Mucosa of descending colon (tissue), 3 donors: ENCODE results near the gene EGFLAM. TPM values are rescaled to one million over a fixed set of nuclear protein-coding genes. Genes with fewer than 3 reads are reported as not detected.

Experiments used
- ATAC-seq: fragments of 200-7000 bp; cut with Tn5 transposase; one replicate; pipeline ENCODE4 v1.9.1; 2020; ENCODE audit warnings: mild to moderate bottlenecking, moderate library complexity
- DNase-seq, 3 donors: peaks; one replicate each; pipeline ENCODE4 v3.0.0-alpha.2; 2020
- H3K36me3 ChIP-seq: fragments of 200-600 bp; one replicate; pipeline ENCODE4 v1.8.0; 2021; ENCODE audit warnings: low read depth, mild to moderate bottlenecking
- H3K4me1 ChIP-seq: fragments of 200-600 bp; one replicate; pipeline ENCODE4 v1.8.0; 2021; ENCODE audit warnings: low read depth, mild to moderate bottlenecking
- H3K4me3 ChIP-seq: fragments of 200-600 bp; one replicate; pipeline ENCODE4 v1.8.0; 2021; ENCODE audit warnings: mild to moderate bottlenecking
- H3K9me3 ChIP-seq: fragments of 200-600 bp; one replicate; pipeline ENCODE4 v1.8.0; 2021; ENCODE audit warnings: mild to moderate bottlenecking
- intact Hi-C, 2 donors: fragments of 100-400 bp; cut with DNase I in 1 of 2; cut with micrococcal nuclease in 1 of 2; formaldehyde crosslinking; loops; one replicate each; pipeline versions ENCODE4 v1.11.0 to v1.11.1; 2022; cut with DNase I, micrococcal nuclease
- total RNA-seq, 3 donors: library from RNA; stranded (reverse); fragmentation: NEBNext Ultra II Directional in 2 of 3; extraction: Animal tissue kit (Norgen Biotek cat#: 25700) in 2 of 3; gene quantifications; one replicate each; pipeline versions ENCODE4 v1.2.1 to v1.2.4, GENCODE V29; 2021 to 2023
- TF ChIP-seq, protein P1 (sequence below): fragments of 200-600 bp; IDR thresholded peaks from one replicate; pipeline ENCODE4 v1.8.0; 2022; ENCODE audit warnings: antibody characterized with exemption, mild to moderate bottlenecking
- donor health status: DM: no; HTN: no; CAD: no; lungs with moderate emphysema.
- donor health status: DM: no; HTN: no; CAD: no.
- donor health status: DM: no; HTN: yes; CAD: no.

EGFLAM gene
- total RNA-seq, 3 donors from 2014 or later: 0.46 to 2.1 (median 0.84) TPM

DNA sequence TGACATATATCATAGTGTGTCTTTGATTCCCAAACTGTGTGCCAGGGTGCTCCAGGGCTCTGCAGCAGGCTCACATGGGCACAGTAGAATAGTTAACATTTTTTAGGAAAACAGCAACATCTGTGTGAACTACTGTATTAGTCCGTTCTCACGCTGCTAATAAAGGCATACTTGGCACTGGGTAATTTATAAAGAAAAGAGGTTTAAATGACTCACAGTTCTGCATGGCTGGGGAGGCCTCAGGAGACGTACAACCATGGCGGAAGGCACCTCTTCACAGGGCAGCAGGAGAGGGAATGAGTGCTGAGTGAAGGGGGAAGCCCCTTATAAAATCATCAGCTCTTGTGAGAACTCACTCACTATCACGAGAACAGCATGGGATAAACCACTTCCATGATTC, 82.7 kb downstream of the EGFLAM start:
- Histone ChIP-seq H3K36me3 (no peaks in the 10 kb centered on the region), H3K4me1 (no peaks in the 10 kb centered on the region), H3K9me3 (no peaks in the 10 kb centered on the region), H3K4me3 (no peak overlapping the region)
- intact Hi-C loops: no loop called here
- TF ChIP-seq, protein P1, sequence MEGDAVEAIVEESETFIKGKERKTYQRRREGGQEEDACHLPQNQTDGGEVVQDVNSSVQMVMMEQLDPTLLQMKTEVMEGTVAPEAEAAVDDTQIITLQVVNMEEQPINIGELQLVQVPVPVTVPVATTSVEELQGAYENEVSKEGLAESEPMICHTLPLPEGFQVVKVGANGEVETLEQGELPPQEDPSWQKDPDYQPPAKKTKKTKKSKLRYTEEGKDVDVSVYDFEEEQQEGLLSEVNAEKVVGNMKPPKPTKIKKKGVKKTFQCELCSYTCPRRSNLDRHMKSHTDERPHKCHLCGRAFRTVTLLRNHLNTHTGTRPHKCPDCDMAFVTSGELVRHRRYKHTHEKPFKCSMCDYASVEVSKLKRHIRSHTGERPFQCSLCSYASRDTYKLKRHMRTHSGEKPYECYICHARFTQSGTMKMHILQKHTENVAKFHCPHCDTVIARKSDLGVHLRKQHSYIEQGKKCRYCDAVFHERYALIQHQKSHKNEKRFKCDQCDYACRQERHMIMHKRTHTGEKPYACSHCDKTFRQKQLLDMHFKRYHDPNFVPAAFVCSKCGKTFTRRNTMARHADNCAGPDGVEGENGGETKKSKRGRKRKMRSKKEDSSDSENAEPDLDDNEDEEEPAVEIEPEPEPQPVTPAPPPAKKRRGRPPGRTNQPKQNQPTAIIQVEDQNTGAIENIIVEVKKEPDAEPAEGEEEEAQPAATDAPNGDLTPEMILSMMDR: no peak
- ATAC-seq (no peak), DNase-seq (no peak)

GRCh38 chr5:38341641-38342040, 83.3 kb downstream of the EGFLAM start:
- intact Hi-C loops: no loop called here
- no peaks in the 10 kb centered on the region for H3K36me3 ChIP-seq
- no peak overlapping the region for H3K4me3 ChIP-seq
- no peak for DNase-seq
- ATAC-seq: no peak
- no peaks in the 10 kb centered on the region for H3K9me3 ChIP-seq
- no peaks in the 10 kb centered on the region for H3K4me1 ChIP-seq
- TF ChIP-seq, protein P1: no peak

- no peaks in the 10 kb centered on the region for H3K36me3 ChIP-seq
- ATAC-seq: no peak
- intact Hi-C loops: no loop called here
Measured at GRCh38 chr5:38342261-38342660, 83.9 kb downstream of the EGFLAM start.

DNA sequence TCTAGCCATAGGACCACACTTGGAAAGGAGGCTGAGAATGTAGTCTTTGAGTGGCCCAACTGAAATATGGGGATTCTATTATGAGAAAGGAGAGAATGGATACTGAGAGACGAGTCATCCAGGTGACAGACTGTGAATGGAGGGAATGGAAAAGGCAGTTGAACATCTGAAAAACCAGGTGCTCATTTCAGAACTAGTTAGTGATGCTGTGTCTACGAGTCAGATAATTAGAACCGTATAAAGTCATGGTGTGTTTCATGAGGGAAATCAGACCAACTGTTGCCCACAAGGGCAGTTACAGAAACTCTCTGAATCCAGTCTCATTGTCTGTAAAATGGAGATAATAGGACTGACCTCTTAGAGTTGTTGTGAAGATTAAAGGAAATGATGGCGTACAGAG, 86.5 kb downstream of the EGFLAM start:
- intact Hi-C loops: no loop called here

More at GRCh38 chr5:38342261-38342660, 83.9 kb downstream of the EGFLAM start:
- no peaks in the 10 kb centered on the region for H3K4me1 ChIP-seq
- H3K4me3 ChIP-seq: no peak overlapping the region
- TF ChIP-seq, protein P1: no peak
- DNase-seq: no peak
- no peaks in the 10 kb centered on the region for H3K9me3 ChIP-seq

GRCh38 chr5:38346593-38346992, 88.2 kb downstream of the EGFLAM start:
- intact Hi-C loops: no loop called here
- ATAC-seq (no peak), DNase-seq (no peak)
- H3K4me1 ChIP-seq: no peaks in the 10 kb centered on the region
- H3K36me3 ChIP-seq: no peaks in the 10 kb centered on the region
- no peak overlapping the region for H3K4me3 ChIP-seq
- TF ChIP-seq, protein P1: no peak
- no peaks in the 10 kb centered on the region for H3K9me3 ChIP-seq

More for the DNA sequence above, 86.5 kb downstream of the EGFLAM start:
- Histone ChIP-seq H3K9me3 (no peaks in the 10 kb centered on the region), H3K4me1 (no peaks in the 10 kb centered on the region), H3K4me3 (no peak overlapping the region), H3K36me3 (no peaks in the 10 kb centered on the region)
- DNase-seq: no peak
- no peak for ATAC-seq
- TF ChIP-seq, protein P1: no peak
